SU-DHL-6 (cell line): ENCODE data around the gene KLHL29.

Experiments used
- EZH2phosphoT487 ChIP-seq: fragments of 200-600 bp; sonication (generic), shearing (Covaris generic); conservative IDR thresholded peaks from 2 replicates; pipeline ENCODE4 v1.6.1; 2018; ENCODE audit warnings: mild to moderate bottlenecking, antibody characterized with exemption, low read length, moderate library complexity, mixed read lengths
- TF ChIP-seq, protein P1 (sequence below): fragments of 200-600 bp; sonication (generic); IDR thresholded peaks from one replicate; pipeline ENCODE4 v1.5.1; 2017; ENCODE audit warnings: antibody characterized with exemption, mild to moderate bottlenecking, low read length, moderate library complexity; ENCODE audit not compliant: insufficient read depth, poor library complexity, severe bottlenecking

- TF ChIP-seq, protein P1, sequence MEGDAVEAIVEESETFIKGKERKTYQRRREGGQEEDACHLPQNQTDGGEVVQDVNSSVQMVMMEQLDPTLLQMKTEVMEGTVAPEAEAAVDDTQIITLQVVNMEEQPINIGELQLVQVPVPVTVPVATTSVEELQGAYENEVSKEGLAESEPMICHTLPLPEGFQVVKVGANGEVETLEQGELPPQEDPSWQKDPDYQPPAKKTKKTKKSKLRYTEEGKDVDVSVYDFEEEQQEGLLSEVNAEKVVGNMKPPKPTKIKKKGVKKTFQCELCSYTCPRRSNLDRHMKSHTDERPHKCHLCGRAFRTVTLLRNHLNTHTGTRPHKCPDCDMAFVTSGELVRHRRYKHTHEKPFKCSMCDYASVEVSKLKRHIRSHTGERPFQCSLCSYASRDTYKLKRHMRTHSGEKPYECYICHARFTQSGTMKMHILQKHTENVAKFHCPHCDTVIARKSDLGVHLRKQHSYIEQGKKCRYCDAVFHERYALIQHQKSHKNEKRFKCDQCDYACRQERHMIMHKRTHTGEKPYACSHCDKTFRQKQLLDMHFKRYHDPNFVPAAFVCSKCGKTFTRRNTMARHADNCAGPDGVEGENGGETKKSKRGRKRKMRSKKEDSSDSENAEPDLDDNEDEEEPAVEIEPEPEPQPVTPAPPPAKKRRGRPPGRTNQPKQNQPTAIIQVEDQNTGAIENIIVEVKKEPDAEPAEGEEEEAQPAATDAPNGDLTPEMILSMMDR = no peak
- TF ChIP-seq EZH2phosphoT487 = no peak
These were observed 32.3 kb downstream of the KLHL29 start for GRCh38 chr2:23417310-23417709.
